ENCODE results near the gene SHISA6.

The SHISA6 gene

DNA sequence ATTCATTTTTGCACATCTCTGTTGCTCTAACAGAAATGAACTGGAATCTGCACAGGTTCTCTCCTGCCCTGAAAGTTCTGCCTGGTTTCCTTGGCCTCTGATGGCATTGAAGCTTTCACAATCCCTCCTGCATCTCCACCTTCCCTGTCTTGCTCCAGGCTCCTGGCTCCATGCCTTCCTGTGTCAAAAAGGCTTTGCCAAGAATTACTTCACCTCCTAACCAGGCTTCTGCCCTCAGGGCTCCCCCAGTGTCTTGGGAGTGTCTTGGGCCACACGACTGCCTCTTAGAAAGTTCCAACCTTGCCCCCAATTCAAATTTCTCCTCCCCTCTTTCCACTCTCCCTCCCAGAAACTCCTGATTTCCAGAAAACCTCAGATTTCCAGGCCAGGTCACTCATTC, 320.3 kb downstream of the SHISA6 start:
- H3K79me2 ChIP-seq (ENCODE audit: insufficient read depth, low read depth), result no peaks in the 10 kb centered on the region
- no peaks in the 10 kb centered on the region for H3K4me1 ChIP-seq (ENCODE audit: low read depth, poor library complexity, severe bottlenecking)
- H3K27ac ChIP-seq, result no peak overlapping the region
- TF ChIP-seq, protein P1, sequence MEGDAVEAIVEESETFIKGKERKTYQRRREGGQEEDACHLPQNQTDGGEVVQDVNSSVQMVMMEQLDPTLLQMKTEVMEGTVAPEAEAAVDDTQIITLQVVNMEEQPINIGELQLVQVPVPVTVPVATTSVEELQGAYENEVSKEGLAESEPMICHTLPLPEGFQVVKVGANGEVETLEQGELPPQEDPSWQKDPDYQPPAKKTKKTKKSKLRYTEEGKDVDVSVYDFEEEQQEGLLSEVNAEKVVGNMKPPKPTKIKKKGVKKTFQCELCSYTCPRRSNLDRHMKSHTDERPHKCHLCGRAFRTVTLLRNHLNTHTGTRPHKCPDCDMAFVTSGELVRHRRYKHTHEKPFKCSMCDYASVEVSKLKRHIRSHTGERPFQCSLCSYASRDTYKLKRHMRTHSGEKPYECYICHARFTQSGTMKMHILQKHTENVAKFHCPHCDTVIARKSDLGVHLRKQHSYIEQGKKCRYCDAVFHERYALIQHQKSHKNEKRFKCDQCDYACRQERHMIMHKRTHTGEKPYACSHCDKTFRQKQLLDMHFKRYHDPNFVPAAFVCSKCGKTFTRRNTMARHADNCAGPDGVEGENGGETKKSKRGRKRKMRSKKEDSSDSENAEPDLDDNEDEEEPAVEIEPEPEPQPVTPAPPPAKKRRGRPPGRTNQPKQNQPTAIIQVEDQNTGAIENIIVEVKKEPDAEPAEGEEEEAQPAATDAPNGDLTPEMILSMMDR (conservative IDR thresholded peaks at IDR 0.05; ENCODE audit: low read depth, low read length), result no peak
- H4K20me1 ChIP-seq (ENCODE audit: insufficient read depth), result no peaks in the 10 kb centered on the region
- H3K9ac ChIP-seq, result no peak overlapping the region
- H3K27me3 ChIP-seq (ENCODE audit: insufficient read depth, low read depth), result no peaks in the 10 kb centered on the region
- H3K4me2 ChIP-seq, result no peak overlapping the region
- H3K36me3 ChIP-seq (ENCODE audit: insufficient read depth), result no peaks in the 10 kb centered on the region
- no peak overlapping the region for H2AFZ ChIP-seq (ENCODE audit: low read depth)
- H3K4me3 ChIP-seq (IDR thresholded peaks at IDR 0.05; ENCODE audit: insufficient read depth, low read depth, low read length), result no peak overlapping the region

DNA sequence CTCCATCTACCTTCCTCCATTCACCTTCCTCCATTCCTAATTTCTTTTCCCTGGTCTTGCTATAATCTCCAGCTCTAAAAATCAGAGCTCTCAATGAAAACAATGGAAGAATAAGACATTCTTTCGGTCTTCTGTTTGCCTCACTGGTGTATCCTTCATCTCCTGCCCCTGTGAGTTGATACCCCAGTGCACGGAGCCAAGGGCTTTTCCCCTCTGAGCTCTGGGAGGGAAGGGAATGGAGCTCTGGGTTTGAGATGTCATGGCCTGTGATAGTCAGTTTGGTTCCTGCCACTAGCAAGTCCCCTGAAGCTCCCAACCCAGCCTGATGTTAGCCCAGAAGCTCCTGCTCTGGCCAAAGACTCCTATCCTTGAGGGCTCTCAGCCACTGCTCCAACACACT, 320.7 kb downstream of the SHISA6 start:
- TF ChIP-seq, protein P1 (conservative IDR thresholded peaks at IDR 0.05; ENCODE audit: low read depth, low read length), result no peak
- Histone ChIP-seq H3K4me2 (no peak overlapping the region), H3K4me3 (IDR thresholded peaks at IDR 0.05; ENCODE audit: insufficient read depth, low read depth, low read length) (no peak overlapping the region), H3K4me1 (ENCODE audit: low read depth, poor library complexity, severe bottlenecking) (no peaks in the 10 kb centered on the region), H3K27ac (no peak overlapping the region), H4K20me1 (ENCODE audit: insufficient read depth) (no peaks in the 10 kb centered on the region), H3K9ac (no peak overlapping the region), H2AFZ (ENCODE audit: low read depth) (no peak overlapping the region), H3K79me2 (ENCODE audit: insufficient read depth, low read depth) (no peaks in the 10 kb centered on the region), H3K36me3 (ENCODE audit: insufficient read depth) (no peaks in the 10 kb centered on the region), H3K27me3 (ENCODE audit: insufficient read depth, low read depth) (no peaks in the 10 kb centered on the region)

DNA sequence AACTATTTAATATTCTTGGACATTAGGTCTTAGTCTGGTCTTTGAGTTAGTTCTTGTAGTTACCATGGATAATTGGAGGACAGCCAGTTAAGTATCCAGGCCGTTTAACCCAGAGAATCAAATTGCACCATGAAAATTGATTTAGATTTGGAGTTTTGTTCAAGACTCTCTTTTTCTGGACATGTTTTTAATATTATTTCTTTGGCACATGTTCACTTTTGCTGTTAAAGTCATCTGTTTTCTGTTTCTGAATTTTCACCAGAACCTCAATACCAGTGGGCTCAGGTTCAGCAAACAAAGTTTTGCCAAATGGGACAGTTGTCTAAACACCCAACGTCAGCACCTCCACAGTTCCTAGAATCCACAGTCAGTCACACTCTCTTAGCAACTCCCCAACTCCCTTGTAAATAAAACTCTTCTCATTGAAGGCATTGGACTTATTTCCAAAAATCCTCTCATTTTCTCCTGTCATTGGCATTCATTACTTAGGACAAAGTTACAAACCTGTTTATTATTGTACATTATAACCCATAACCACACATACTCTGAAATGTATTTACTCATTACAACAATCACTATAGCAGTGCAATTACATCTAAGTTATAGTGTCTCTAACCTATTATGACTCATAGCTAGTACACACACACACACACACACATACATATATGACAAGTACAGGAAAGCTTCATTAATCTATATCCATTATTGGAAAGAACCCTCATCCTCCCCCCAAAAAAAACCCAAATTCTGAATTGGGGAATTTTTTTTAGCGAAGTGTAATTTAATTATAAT, 323.8 kb downstream of the SHISA6 start:
- Histone ChIP-seq H3K36me3 (ENCODE audit: insufficient read depth) (no peaks in the 10 kb centered on the region), H3K4me1 (ENCODE audit: low read depth, poor library complexity, severe bottlenecking) (no peaks in the 10 kb centered on the region), H3K27me3 (ENCODE audit: insufficient read depth, low read depth) (no peaks in the 10 kb centered on the region), H4K20me1 (ENCODE audit: insufficient read depth) (no peaks in the 10 kb centered on the region), H3K27ac (no peak overlapping the region), H3K9ac (no peak overlapping the region), H3K4me3 (IDR thresholded peaks at IDR 0.05; ENCODE audit: insufficient read depth, low read depth, low read length) (no peak overlapping the region), H2AFZ (ENCODE audit: low read depth) (no peak overlapping the region), H3K4me2 (no peak overlapping the region), H3K79me2 (ENCODE audit: insufficient read depth, low read depth) (no peaks in the 10 kb centered on the region)
- TF ChIP-seq, protein P1 (conservative IDR thresholded peaks at IDR 0.05; ENCODE audit: low read depth, low read length), result no peak

DNA sequence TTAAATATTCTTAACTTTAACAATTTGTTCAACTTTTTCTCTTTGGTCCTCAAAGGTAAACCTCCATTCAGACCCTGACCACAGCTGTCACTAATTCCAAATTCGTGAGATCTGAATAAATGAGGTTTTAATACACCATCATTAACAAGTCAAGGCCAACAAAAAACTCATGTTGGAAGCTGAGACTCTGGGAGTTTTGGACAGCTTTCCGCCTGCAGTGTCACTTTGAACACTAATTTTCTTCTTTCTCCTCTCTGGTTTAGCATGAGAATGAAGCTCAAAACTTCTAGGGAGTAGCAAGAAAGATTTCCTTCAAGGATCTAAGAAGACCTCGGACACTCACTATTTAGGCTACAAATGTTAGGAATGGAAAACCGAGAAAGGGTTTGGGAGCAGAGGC, 324.6 kb downstream of the SHISA6 start:
- Histone ChIP-seq H3K27ac (no peak overlapping the region), H3K4me2 (no peak overlapping the region), H2AFZ (ENCODE audit: low read depth) (no peak overlapping the region), H3K4me3 (IDR thresholded peaks at IDR 0.05; ENCODE audit: insufficient read depth, low read depth, low read length) (no peak overlapping the region), H3K9ac (no peak overlapping the region), H3K36me3 (ENCODE audit: insufficient read depth) (no peaks in the 10 kb centered on the region), H3K4me1 (ENCODE audit: low read depth, poor library complexity, severe bottlenecking) (no peaks in the 10 kb centered on the region), H4K20me1 (ENCODE audit: insufficient read depth) (no peaks in the 10 kb centered on the region), H3K79me2 (ENCODE audit: insufficient read depth, low read depth) (no peaks in the 10 kb centered on the region), H3K27me3 (ENCODE audit: insufficient read depth, low read depth) (no peaks in the 10 kb centered on the region)
- TF ChIP-seq, protein P1 (conservative IDR thresholded peaks at IDR 0.05; ENCODE audit: low read depth, low read length), result no peak
